GM04504 (cell line): ENCODE measurements around the gene EPB41L1.

ENCODE experiments used
- DNase-seq: peaks from one replicate; pipeline ENCODE4 v3.0.0-alpha.2; 2012; ENCODE audit warnings: low read depth

The EPB41L1 gene

GRCh38 chr20:36225666-36226065, 71.1 kb downstream of the EPB41L1 start:
- DNase-seq = no peak

GRCh38 chr20:36228770-36229169, 74.2 kb downstream of the EPB41L1 start:
- no peak for DNase-seq

GRCh38 chr20:36230019-36230418, 75.5 kb downstream of the EPB41L1 start:
- DNase-seq = no peak

GRCh38 chr20:36231331-36231730, 76.8 kb downstream of the EPB41L1 start:
- no peak for DNase-seq

GRCh38 chr20:36234771-36235320, 80.3 kb downstream of the EPB41L1 start:
- DNase-seq = no peak

GRCh38 chr20:36235892-36236785, 81.6 kb downstream of the EPB41L1 start, which contains the start of gene AAR2:
Gene AAR2 (plus strand): TSS chr20:36236478. CDS start chr20:36239869, 3,391 bp downstream.
- DNase-seq = peak; percentile 50

- no peak for DNase-seq
These were observed 82.2 kb downstream of the EPB41L1 start for GRCh38 chr20:36236786-36237121.

GRCh38 chr20:36237477-36237876, 82.9 kb downstream of the EPB41L1 start:
- no peak for DNase-seq

- DNase-seq = no peak
These were observed 83.6 kb downstream of the EPB41L1 start for GRCh38 chr20:36238153-36238552.

- DNase-seq = no peak
These were observed 84.2 kb downstream of the EPB41L1 start for GRCh38 chr20:36238760-36239159.

GRCh38 chr20:36240076-36240475, 85.5 kb downstream of the EPB41L1 start:
- DNase-seq = no peak

- DNase-seq = no peak
These were observed 87.1 kb downstream of the EPB41L1 start for GRCh38 chr20:36241678-36242077.

- no peak for DNase-seq
These were observed 89.2 kb downstream of the EPB41L1 start for GRCh38 chr20:36243726-36244125.

- DNase-seq = no peak
These were observed 91.9 kb downstream of the EPB41L1 start for GRCh38 chr20:36246401-36246800.

- DNase-seq = no peak
These were observed 94.3 kb downstream of the EPB41L1 start for GRCh38 chr20:36248836-36249235.

- DNase-seq = no peak
These were observed 94.9 kb downstream of the EPB41L1 start for GRCh38 chr20:36249450-36249849.

GRCh38 chr20:36251426-36251825, 96.9 kb downstream of the EPB41L1 start:
- no peak for DNase-seq

GRCh38 chr20:36252511-36252910, 98.0 kb downstream of the EPB41L1 start:
- no peak for DNase-seq

GRCh38 chr20:36253036-36253435, 98.5 kb downstream of the EPB41L1 start:
- no peak for DNase-seq

GRCh38 chr20:36254076-36254475, 99.5 kb downstream of the EPB41L1 start:
- no peak for DNase-seq

- no peak for DNase-seq
These were observed 100.9 kb downstream of the EPB41L1 start for GRCh38 chr20:36255445-36255844.

GRCh38 chr20:36259177-36260061, 104.9 kb downstream of the EPB41L1 start:
- DNase-seq = no peak

- no peak for DNase-seq
These were observed 105.8 kb downstream of the EPB41L1 start for GRCh38 chr20:36260316-36260715.
